WTC11 (cell line): ENCODE measurements around the gene SERPINH1. TPM values are rescaled to one million over a fixed set of nuclear protein-coding genes. Genes with fewer than 3 reads are reported as not detected.

Experiments
- ATAC-seq: fragments of 200-7000 bp; cut with Tn5 transposase; 2 replicates; pipeline ENCODE4 v1.10.0; 2021; ENCODE audit warnings: mild to moderate bottlenecking, moderate library complexity
- CTCF ChIA-PET: fragments of 300-600 bp; sonication (Branson Sonifier 250); formaldehyde crosslinking; loops from one replicate; lab custom pipeline; 2021; ENCODE audit warnings: antibody characterized with exemption; lab: Charles Lee
- POLR2A ChIA-PET: fragments of 350-600 bp; sonication (Branson Sonifier 250); formaldehyde crosslinking; loops from one replicate; lab custom pipeline; 2021; ENCODE audit warnings: antibody characterized with exemption; lab: Charles Lee
- DNase-seq: peaks from one replicate; pipeline ENCODE4 v3.0.0; 2021; ENCODE audit warnings: low spot score
- H3K27ac Mint-ChIP-seq: 2 replicates; pipeline ENCODE4 v1.8.0; 2021; ENCODE audit warnings: mixed read lengths
- H3K27me3 Mint-ChIP-seq: 2 replicates; pipeline ENCODE4 v1.8.0; 2021; ENCODE audit warnings: low read depth, mild to moderate bottlenecking, moderate library complexity, mixed read lengths
- H3K36me3 Mint-ChIP-seq: 2 replicates; pipeline ENCODE4 v1.8.0; 2021; ENCODE audit warnings: mixed read lengths
- H3K4me1 Mint-ChIP-seq: 2 replicates; pipeline ENCODE4 v1.8.0; 2022; ENCODE audit warnings: mixed read lengths
- H3K4me3 Mint-ChIP-seq: 2 replicates; pipeline ENCODE4 v1.8.0; 2021; ENCODE audit warnings: mild to moderate bottlenecking, moderate library complexity, mixed read lengths
- H3K9me3 Mint-ChIP-seq: 2 replicates; pipeline ENCODE4 v1.8.0; 2021; ENCODE audit warnings: mixed read lengths
- ELF4 ChIP-seq: sonication (generic); formaldehyde crosslinking; IDR thresholded peaks from 2 replicates; pipeline ENCODE4 v1.8.1; 2022; ENCODE audit warnings: low read depth, mild to moderate bottlenecking, moderate library complexity, missing genetic modification reagents
- NR2C2 ChIP-seq: sonication (generic); formaldehyde crosslinking; IDR thresholded peaks from 2 replicates; pipeline ENCODE4 v1.8.0; 2022; ENCODE audit warnings: mild to moderate bottlenecking, missing genetic modification reagents
- SP1 ChIP-seq: sonication (generic); formaldehyde crosslinking; conservative IDR thresholded peaks from 2 replicates; pipeline ENCODE4 v1.8.1; 2022; ENCODE audit warnings: missing genetic modification reagents
- TEAD4 ChIP-seq: sonication (generic); formaldehyde crosslinking; IDR thresholded peaks from 2 replicates; pipeline ENCODE4 v1.8.0; 2022; ENCODE audit warnings: mild to moderate bottlenecking, missing genetic modification reagents
- USF1 ChIP-seq: sonication (generic); formaldehyde crosslinking; IDR thresholded peaks from 2 replicates; pipeline ENCODE4 v1.8.0; 2022; ENCODE audit warnings: mild to moderate bottlenecking, missing genetic modification reagents
- ZNF121 ChIP-seq: sonication (generic); formaldehyde crosslinking; IDR thresholded peaks from 2 replicates; pipeline ENCODE4 v1.8.0; 2023; ENCODE audit warnings: missing genetic modification reagents
- ZNF423 ChIP-seq: fragments of 250-450 bp; sonication (Bioruptor Pico); IDR thresholded peaks from 2 replicates; pipeline ENCODE4 v2.1.2; 2022; ENCODE audit warnings: mild to moderate bottlenecking, moderate library complexity
- total RNA-seq: library from RNA; stranded (reverse); gene quantifications from 3 replicates; pipeline ENCODE4 v1.2.3, GENCODE V29; 2021
- TF ChIP-seq, protein P1 (sequence below): fragments of 250-450 bp; sonication (Bioruptor Pico); IDR thresholded peaks from 2 replicates; pipeline ENCODE4 v1.9.0; 2021; ENCODE audit warnings: mild to moderate bottlenecking
- TF ChIP-seq, protein P2 (sequence below): fragments of 250-450 bp; sonication (Bioruptor Pico); conservative IDR thresholded peaks from 2 replicates; pipeline ENCODE4 v1.9.0; 2021; ENCODE audit warnings: mild to moderate bottlenecking
- TF ChIP-seq, protein P3 (sequence below): sonication (generic); formaldehyde crosslinking; IDR thresholded peaks from 2 replicates; pipeline ENCODE4 v1.8.1; 2023; ENCODE audit warnings: mild to moderate bottlenecking, missing genetic modification reagents, borderline replicate concordance
- TF ChIP-seq, protein P4 (sequence below): sonication (generic); formaldehyde crosslinking; IDR thresholded peaks from 2 replicates; pipeline ENCODE4 v1.8.1; 2023; ENCODE audit warnings: mild to moderate bottlenecking, missing genetic modification reagents, moderate library complexity

SERPINH1 gene
- total RNA-seq, 1 experiment from 2014 or later = 411 TPM

GRCh38 chr11:75548595-75549272 is 13.3 kb upstream of the SERPINH1 start:
- Mint-ChIP-seq H3K27me3 (peaks cover 6% of the 10 kb centered on the region; the same call in 1 of the 2 replicates), H3K4me1 (peaks cover 16% of the 10 kb centered on the region), H3K36me3 (no peaks in the 10 kb centered on the region; the same call in 1 of the 2 replicates), H3K27ac (no peak overlapping the region), H3K4me3 (no peak overlapping the region), H3K9me3 (peaks cover 5% of the 10 kb centered on the region)
- ChIA-PET POLR2A (interaction anchor here (0.8 to 1.0 kb wide), 2 partner anchors 14 to 27 kb away, joined by 3 to 6 read pairs; partner anchors contain the start of gene SERPINH1), CTCF (interaction anchor here (0.5 to 2.9 kb wide), 8 partner anchors 9 to 175 kb away, joined by 3 to 26 read pairs (median 3); no protein-coding TSS in a partner anchor)
- TF ChIP-seq, protein P1, sequence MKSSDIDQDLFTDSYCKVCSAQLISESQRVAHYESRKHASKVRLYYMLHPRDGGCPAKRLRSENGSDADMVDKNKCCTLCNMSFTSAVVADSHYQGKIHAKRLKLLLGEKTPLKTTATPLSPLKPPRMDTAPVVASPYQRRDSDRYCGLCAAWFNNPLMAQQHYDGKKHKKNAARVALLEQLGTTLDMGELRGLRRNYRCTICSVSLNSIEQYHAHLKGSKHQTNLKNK (CRISPR knock-in tag) = no peak
- TF ChIP-seq, protein P2, sequence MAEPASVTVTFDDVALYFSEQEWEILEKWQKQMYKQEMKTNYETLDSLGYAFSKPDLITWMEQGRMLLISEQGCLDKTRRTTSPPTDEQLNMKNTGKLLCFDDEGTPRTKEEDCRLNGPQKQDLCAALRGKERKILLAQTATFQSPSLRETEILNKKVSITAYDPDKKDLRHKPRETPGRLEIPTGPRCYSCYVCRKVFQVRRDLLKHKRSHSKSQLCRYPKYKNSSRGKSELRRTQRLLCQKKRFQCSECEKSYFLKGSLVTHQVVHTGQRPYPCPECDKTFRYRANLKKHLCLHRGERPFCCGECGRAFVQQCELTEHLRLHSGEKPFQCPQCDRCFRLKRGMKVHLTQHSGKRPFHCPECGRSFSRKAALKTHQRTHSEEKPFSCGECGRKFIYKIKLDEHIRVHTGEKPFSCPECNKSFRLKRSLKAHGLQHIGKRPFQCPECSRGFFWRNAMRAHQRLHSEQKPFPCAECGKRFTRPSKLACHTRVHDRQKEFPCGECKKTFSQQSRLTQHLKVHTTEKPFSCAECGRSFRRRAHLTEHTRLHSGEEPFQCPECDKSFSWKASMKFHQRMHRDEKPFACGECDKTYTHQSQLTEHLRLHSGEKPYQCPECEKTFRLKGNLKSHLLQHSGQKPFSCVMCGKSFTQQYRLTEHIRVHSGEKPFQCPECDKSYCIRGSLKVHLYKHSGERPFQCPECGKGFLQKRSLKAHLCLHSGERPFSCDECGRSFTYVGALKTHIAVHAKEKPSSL (CRISPR knock-in tag) = no peak
- TF ChIP-seq TEAD4 = no peak
- no peak for TF ChIP-seq NR2C2 (CRISPR knock-in tag)
- DNase-seq (no peak), ATAC-seq (no peak)

DNA sequence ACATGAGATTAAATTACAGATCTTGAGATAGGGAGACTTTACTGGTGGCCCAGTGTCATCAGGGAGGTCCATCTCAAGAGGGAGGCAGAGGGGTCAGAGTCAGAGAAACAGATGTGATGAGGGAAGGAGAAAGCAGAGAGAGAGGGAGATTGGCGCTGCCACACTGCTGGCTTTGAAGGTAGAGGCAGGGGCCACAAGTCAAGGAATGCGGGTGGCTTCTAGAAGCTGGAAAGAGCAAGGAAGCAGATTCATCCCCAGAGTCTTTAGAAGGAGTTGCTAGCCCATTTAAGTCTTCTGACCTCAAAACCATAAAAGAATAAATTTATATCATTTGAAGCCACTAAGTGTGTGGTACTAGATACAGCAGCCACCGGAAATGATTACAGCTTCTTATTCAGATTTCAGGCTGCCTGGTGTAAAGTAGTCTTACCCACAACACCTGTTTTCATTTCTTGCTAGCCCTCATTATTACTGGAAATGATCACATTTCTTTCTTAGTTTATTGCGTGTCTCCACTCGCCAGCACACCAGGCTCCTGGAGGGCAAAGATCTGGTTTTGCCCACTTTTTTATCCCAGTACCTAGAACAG is 12.6 kb upstream of the SERPINH1 start:
- no peak for ATAC-seq
- peaks cover 6% of the 10 kb centered on the region; the same call in 1 of the 2 replicates for H3K27me3 Mint-ChIP-seq
- no peak overlapping the region for H3K4me3 Mint-ChIP-seq
- H3K36me3 Mint-ChIP-seq = no peaks in the 10 kb centered on the region; the same call in 1 of the 2 replicates
- H3K4me1 Mint-ChIP-seq = peaks cover 23% of the 10 kb centered on the region
- CTCF ChIA-PET = interaction anchor here (1.0 to 2.9 kb wide), 4 partner anchors 10 to 48 kb away, joined by 3 to 26 read pairs (median 6); no protein-coding TSS in a partner anchor
- peaks cover 5% of the 10 kb centered on the region for H3K9me3 Mint-ChIP-seq
- no peak for DNase-seq
- POLR2A ChIA-PET = interaction anchor here (1.0 kb wide), 1 partner anchor 13 kb away, joined by 6 read pairs; the partner anchor contains the start of gene SERPINH1
- TF ChIP-seq USF1 (no peak), ZNF121 (CRISPR knock-in tag) (no peak), SP1 (no peak), ELF4 (CRISPR knock-in tag) (no peak), ZNF423 (CRISPR knock-in tag) (no peak)
- TF ChIP-seq, protein P2 (CRISPR knock-in tag) = no peak
- TF ChIP-seq, protein P3, sequence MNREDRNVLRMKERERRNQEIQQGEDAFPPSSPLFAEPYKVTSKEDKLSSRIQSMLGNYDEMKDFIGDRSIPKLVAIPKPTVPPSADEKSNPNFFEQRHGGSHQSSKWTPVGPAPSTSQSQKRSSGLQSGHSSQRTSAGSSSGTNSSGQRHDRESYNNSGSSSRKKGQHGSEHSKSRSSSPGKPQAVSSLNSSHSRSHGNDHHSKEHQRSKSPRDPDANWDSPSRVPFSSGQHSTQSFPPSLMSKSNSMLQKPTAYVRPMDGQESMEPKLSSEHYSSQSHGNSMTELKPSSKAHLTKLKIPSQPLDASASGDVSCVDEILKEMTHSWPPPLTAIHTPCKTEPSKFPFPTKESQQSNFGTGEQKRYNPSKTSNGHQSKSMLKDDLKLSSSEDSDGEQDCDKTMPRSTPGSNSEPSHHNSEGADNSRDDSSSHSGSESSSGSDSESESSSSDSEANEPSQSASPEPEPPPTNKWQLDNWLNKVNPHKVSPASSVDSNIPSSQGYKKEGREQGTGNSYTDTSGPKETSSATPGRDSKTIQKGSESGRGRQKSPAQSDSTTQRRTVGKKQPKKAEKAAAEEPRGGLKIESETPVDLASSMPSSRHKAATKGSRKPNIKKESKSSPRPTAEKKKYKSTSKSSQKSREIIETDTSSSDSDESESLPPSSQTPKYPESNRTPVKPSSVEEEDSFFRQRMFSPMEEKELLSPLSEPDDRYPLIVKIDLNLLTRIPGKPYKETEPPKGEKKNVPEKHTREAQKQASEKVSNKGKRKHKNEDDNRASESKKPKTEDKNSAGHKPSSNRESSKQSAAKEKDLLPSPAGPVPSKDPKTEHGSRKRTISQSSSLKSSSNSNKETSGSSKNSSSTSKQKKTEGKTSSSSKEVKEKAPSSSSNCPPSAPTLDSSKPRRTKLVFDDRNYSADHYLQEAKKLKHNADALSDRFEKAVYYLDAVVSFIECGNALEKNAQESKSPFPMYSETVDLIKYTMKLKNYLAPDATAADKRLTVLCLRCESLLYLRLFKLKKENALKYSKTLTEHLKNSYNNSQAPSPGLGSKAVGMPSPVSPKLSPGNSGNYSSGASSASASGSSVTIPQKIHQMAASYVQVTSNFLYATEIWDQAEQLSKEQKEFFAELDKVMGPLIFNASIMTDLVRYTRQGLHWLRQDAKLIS = no peak
- TF ChIP-seq, protein P4, sequence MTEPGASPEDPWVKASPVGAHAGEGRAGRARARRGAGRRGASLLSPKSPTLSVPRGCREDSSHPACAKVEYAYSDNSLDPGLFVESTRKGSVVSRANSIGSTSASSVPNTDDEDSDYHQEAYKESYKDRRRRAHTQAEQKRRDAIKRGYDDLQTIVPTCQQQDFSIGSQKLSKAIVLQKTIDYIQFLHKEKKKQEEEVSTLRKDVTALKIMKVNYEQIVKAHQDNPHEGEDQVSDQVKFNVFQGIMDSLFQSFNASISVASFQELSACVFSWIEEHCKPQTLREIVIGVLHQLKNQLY (CRISPR knock-in tag) = no peak
- no peak overlapping the region for H3K27ac Mint-ChIP-seq
